IMR-90 (cell line): ENCODE results near the gene VPS4B. TPM values are rescaled to one million over a fixed set of nuclear protein-coding genes. Genes with fewer than 3 reads are reported as not detected.

Experiments
- ATAC-seq: fragments of 200-7000 bp; cut with Tn5 transposase; 2 replicates; pipeline ENCODE4 v1.9.1; 2020; ENCODE audit warnings: low read depth, mild to moderate bottlenecking, moderate library complexity
- BruUV-seq: library from RNA; stranded (reverse); fragments of 400-500 nt; replicated peaks from 2 replicates; lab custom pipeline; 2021; lab: Mats Ljungman, UMichigan
- CTCF ChIA-PET: fragments of 300-600 bp; formaldehyde crosslinking; extraction: SDS; loops from one replicate; lab custom pipeline; 2021; ENCODE audit warnings: antibody characterized with exemption; lab: Yijun Ruan, JAX
- POLR2A ChIA-PET: fragments of 300-600 bp; sonication (Branson Sonifier 250); formaldehyde crosslinking; loops from one replicate; lab custom pipeline; 2022; ENCODE audit warnings: antibody characterized with exemption; ENCODE audit not compliant: unreplicated experiment; lab: Charles Lee
- DNase-seq: peaks from one replicate; pipeline ENCODE4 v3.0.0; 2013
- H2AFZ ChIP-seq: replicated peaks from 2 replicates; pipeline ENCODE3; 2013; ENCODE audit warnings: low read length, mild to moderate bottlenecking; ENCODE audit not compliant: poor library complexity
- H2AK5ac ChIP-seq: 2 replicates; pipeline ENCODE4 v1.6.1; 2013; ENCODE audit warnings: low read depth, low read length, inconsistent platforms
- H2AK9ac ChIP-seq: replicated peaks from 2 replicates; pipeline ENCODE3; 2013; ENCODE audit warnings: mild to moderate bottlenecking, low read depth, low read length, moderate library complexity; ENCODE audit not compliant: poor library complexity
- H2BK120ac ChIP-seq: 2 replicates; pipeline ENCODE4 v1.6.1; 2013; ENCODE audit warnings: low read depth, low read length, inconsistent platforms
- H2BK15ac ChIP-seq: 3 replicates; pipeline ENCODE4 v1.6.1; 2013; ENCODE audit warnings: low read depth, low read length, inconsistent platforms
- H2BK20ac ChIP-seq: 2 replicates; pipeline ENCODE4 v1.6.1; 2013; ENCODE audit warnings: low read depth, mild to moderate bottlenecking, inconsistent platforms, low read length, moderate library complexity
- H2BK5ac ChIP-seq: 2 replicates; pipeline ENCODE4 v1.6.1; 2013; ENCODE audit warnings: mild to moderate bottlenecking, low read depth, low read length, inconsistent platforms; ENCODE audit not compliant: poor library complexity, severe bottlenecking
- H3K14ac ChIP-seq: replicated peaks from 2 replicates; pipeline ENCODE4 v1.6.1; 2013; ENCODE audit warnings: low read depth, low read length, inconsistent platforms
- H3K18ac ChIP-seq: 2 replicates; pipeline ENCODE4 v1.6.1; 2013; ENCODE audit warnings: low read depth, low read length, control low read depth
- H3K23ac ChIP-seq: 2 replicates; pipeline ENCODE4 v1.6.1; 2013; ENCODE audit warnings: low read depth, low read length, inconsistent platforms
- H3K27ac ChIP-seq: 2 replicates; pipeline ENCODE4 v1.5.1; 2013; ENCODE audit warnings: mild to moderate bottlenecking, control low read depth, low read length; ENCODE audit not compliant: insufficient read depth
- H3K27me3 ChIP-seq: 2 replicates; pipeline ENCODE4 v1.6.1; 2013; ENCODE audit warnings: low read length; ENCODE audit not compliant: control insufficient read depth, insufficient read depth
- H3K36me3 ChIP-seq: 2 replicates; pipeline ENCODE4 v1.6.1; 2013; ENCODE audit warnings: low read length, mixed read lengths; ENCODE audit not compliant: control insufficient read depth, insufficient read depth
- H3K4ac ChIP-seq: 2 replicates; pipeline ENCODE4 v1.6.1; 2013; ENCODE audit warnings: low read depth, low read length, inconsistent platforms
- H3K4me1 ChIP-seq: 2 replicates; pipeline ENCODE4 v1.6.1; 2013; ENCODE audit warnings: low read length, mixed read lengths; ENCODE audit not compliant: control insufficient read depth, insufficient read depth
- H3K4me2 ChIP-seq: 2 replicates; pipeline ENCODE4 v1.6.1; 2013; ENCODE audit warnings: low read depth, mild to moderate bottlenecking, control low read depth, low read length, moderate library complexity
- H3K4me3 ChIP-seq: 2 replicates; pipeline ENCODE4 v1.5.1; 2013; ENCODE audit warnings: low read depth, mild to moderate bottlenecking, control low read depth, low read length, moderate library complexity; ENCODE audit not compliant: insufficient read depth
- H3K56ac ChIP-seq: 2 replicates; pipeline ENCODE4 v1.6.1; 2013; ENCODE audit warnings: low read length, inconsistent platforms; ENCODE audit not compliant: insufficient read depth; ENCODE audit errors: extremely low read depth
- H3K79me1 ChIP-seq, 2 experiments: 2 replicates each; pipeline ENCODE4 v1.6.1; 2013; ENCODE audit warnings: low read length in 2 of 2, inconsistent platforms in 1 of 2, low read depth in 1 of 2
- H3K9ac ChIP-seq: 2 replicates; pipeline ENCODE4 v1.6.1; 2013; ENCODE audit warnings: low read depth, low read length, control low read depth
- H3K9me1 ChIP-seq: 2 replicates; pipeline ENCODE4 v1.6.1; 2013; ENCODE audit warnings: low read length, inconsistent platforms; ENCODE audit not compliant: insufficient read depth
- H3K9me3 ChIP-seq: 2 replicates; pipeline ENCODE4 v1.6.1; 2013; ENCODE audit warnings: low read length; ENCODE audit not compliant: control insufficient read depth, insufficient read depth
- H4K20me1 ChIP-seq: 2 replicates; pipeline ENCODE4 v1.6.1; 2013; ENCODE audit warnings: low read length, inconsistent platforms; ENCODE audit not compliant: insufficient read depth
- H4K5ac ChIP-seq: 2 replicates; pipeline ENCODE4 v1.6.1; 2013; ENCODE audit warnings: mild to moderate bottlenecking, low read depth, low read length, control low read depth
- H4K8ac ChIP-seq, 2 experiments: 2 replicates each; pipeline ENCODE4 v1.6.1; 2013; ENCODE audit warnings: low read depth in 2 of 2, low read length in 2 of 2, control low read depth in 1 of 2, inconsistent platforms in 1 of 2
- H4K91ac ChIP-seq: 2 replicates; pipeline ENCODE4 v1.6.1; 2013; ENCODE audit warnings: low read depth, low read length, inconsistent platforms; ENCODE audit not compliant: insufficient read depth
- BHLHE40 ChIP-seq: fragments of 150-350 bp; IDR thresholded peaks from 2 replicates; pipeline ENCODE4 v1.6.1; 2016; ENCODE audit warnings: mild to moderate bottlenecking, low read depth, low read length
- FOS ChIP-seq: fragments of 150-350 bp; IDR thresholded peaks from 2 replicates; pipeline ENCODE4 v1.6.1; 2016; ENCODE audit warnings: low read depth, low read length
- MXI1 ChIP-seq: IDR thresholded peaks from 2 replicates; pipeline ENCODE4 v1.6.1; 2012; ENCODE audit warnings: low read depth, mild to moderate bottlenecking, low read length, moderate library complexity, borderline replicate concordance
- POLR2A ChIP-seq: IDR thresholded peaks from 2 replicates; pipeline ENCODE4 v1.6.1; 2012; ENCODE audit warnings: mild to moderate bottlenecking, low read depth, low read length
- RAD21 ChIP-seq: IDR thresholded peaks from 2 replicates; pipeline ENCODE4 v1.6.1; 2012; ENCODE audit warnings: low read length, improper control_type of control experiment
- RCOR1 ChIP-seq: IDR thresholded peaks from 2 replicates; pipeline ENCODE4 v1.6.1; 2012; ENCODE audit warnings: mild to moderate bottlenecking, low read length, improper control_type of control experiment; ENCODE audit not compliant: insufficient replicate concordance
- WGBS, 2 experiments: methylation state at CpG; one replicate each; pipeline versions ENCODE4 v1.1.5 to v1.1.7; 2013; ENCODE audit warnings: missing lambda C conversion rate in 2 of 2; ENCODE audit not compliant: insufficient read length in 1 of 2; ENCODE audit errors: extremely low coverage in 2 of 2; 5-methylcytosine and 5-hydroxymethylcytosine counted together
- dilution Hi-C: fragments of 300-500 bp; cut with HindIII; formaldehyde crosslinking; loops from one replicate; pipeline ENCODE4 v1.14.3; 2018; ENCODE audit warnings: low sequenced_read_pairs; ENCODE audit not compliant: unreplicated experiment
- in situ Hi-C: fragments of 300-500 bp; cut with MboI; formaldehyde crosslinking; loops from 3 replicates; pipeline ENCODE4 v1.14.3; 2019; ENCODE audit warnings: low sequenced_read_pairs, inconsistent platforms, mixed read lengths
- intact Hi-C: fragments of 100-400 bp; cut with micrococcal nuclease; formaldehyde crosslinking; loops from 2 replicates; pipeline ENCODE4 v1.10.0; 2022
- polyA plus RNA-seq, 3 experiments: library from polyadenylated mRNA; depleted of rRNA; stranded (reverse); fragments of >200 nt; gene quantifications; 2 replicates each; pipeline ENCODE4 v1.2.3, GENCODE V29; 2012; ENCODE audit warnings: low replicate concordance in 1 of 3
- total RNA-seq: library from RNA; depleted of rRNA; stranded (reverse); fragments of >200 nt; gene quantifications from 2 replicates; pipeline ENCODE4 v1.2.3, GENCODE V29; 2012
- TF ChIP-seq, protein P1 (sequence below): fragments of 150-350 bp; IDR thresholded peaks from 2 replicates; pipeline ENCODE4 v1.6.1; 2016; ENCODE audit warnings: low read depth, mild to moderate bottlenecking, low read length, moderate library complexity, borderline replicate concordance

VPS4B gene
- total and polyA plus RNA-seq, 2 of the 4 experiments (the other 2 are of a cell fraction): 16.2 to 31.5 TPM

DNA sequence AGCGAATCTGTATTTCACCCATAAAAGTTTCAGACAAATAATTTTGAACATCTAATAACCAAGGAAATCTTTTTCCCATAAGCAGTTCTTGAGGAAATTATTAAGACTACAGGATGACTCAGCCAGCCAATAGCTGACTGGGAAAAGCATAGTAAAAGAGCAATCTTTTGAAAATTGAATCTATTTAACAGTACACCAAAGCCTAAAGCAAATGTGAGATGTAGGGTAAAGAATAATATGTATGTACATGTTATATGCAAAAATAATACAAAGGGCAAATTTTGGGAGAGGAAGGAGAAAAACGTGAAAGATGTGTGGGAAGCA is 42.7 kb downstream of the VPS4B start:
- WGBS, 2 experiments: 100% methylated on average over 1 of the region's 2 CpGs; no CpG with 5 or more reads in 1 of the 2 experiments

More for the DNA sequence above, 42.7 kb downstream of the VPS4B start:
- intact Hi-C loops: no loop called here
- Histone ChIP-seq H2AFZ (no peak overlapping the region), H3K4me3 (no peak overlapping the region), H2AK5ac (no peak overlapping the region), H4K20me1 (no peaks in the 10 kb centered on the region), H3K36me3 (peaks cover 7% of the 10 kb centered on the region; the same call in 1 of the 2 replicates), H3K4me2 (no peak overlapping the region), H3K9ac (no peak overlapping the region), H2BK5ac (no peak overlapping the region), H3K9me3 (peaks cover 4% of the 10 kb centered on the region; the same call in 1 of the 2 replicates), H3K14ac (no peak overlapping the region), H4K8ac (0 out of 4 replicates have a peak overlapping the region, but pooled peaks of 1 of the 2 experiments have one; percentile 25), H3K23ac (no peak overlapping the region), H2BK120ac (no peak overlapping the region), H3K9me1 (no peaks in the 10 kb centered on the region), H4K5ac (no peak overlapping the region), H3K4ac (no peak overlapping the region; the same call in 1 of the 2 replicates), H3K27ac (no peak overlapping the region), H3K18ac (no peak overlapping the region), H2BK15ac (no peak overlapping the region; the same call in 2 of the 3 replicates), H3K27me3 (no peaks in the 10 kb centered on the region), H4K91ac (no peak overlapping the region), H3K79me1 (no peaks in the 10 kb centered on the region), H3K4me1 (no peaks in the 10 kb centered on the region), H2BK20ac (peak overlapping the region; percentile 34; the same call in 1 of the 2 replicates), H3K56ac (no peak overlapping the region), H2AK9ac (no peak overlapping the region)
- peak; percentile 16 for DNase-seq
- dilution Hi-C loops: no loop called here
- TF ChIP-seq POLR2A: no peak
- TF ChIP-seq BHLHE40: no peak
- TF ChIP-seq RAD21: no peak
- no peak for TF ChIP-seq MXI1
- TF ChIP-seq, protein P1, sequence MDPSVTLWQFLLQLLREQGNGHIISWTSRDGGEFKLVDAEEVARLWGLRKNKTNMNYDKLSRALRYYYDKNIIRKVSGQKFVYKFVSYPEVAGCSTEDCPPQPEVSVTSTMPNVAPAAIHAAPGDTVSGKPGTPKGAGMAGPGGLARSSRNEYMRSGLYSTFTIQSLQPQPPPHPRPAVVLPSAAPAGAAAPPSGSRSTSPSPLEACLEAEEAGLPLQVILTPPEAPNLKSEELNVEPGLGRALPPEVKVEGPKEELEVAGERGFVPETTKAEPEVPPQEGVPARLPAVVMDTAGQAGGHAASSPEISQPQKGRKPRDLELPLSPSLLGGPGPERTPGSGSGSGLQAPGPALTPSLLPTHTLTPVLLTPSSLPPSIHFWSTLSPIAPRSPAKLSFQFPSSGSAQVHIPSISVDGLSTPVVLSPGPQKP: no peak
- TF ChIP-seq RCOR1: no peak
- no peak for TF ChIP-seq FOS
- BruUV-seq: no TSS peak
- in situ Hi-C loops: no loop called here
- ChIA-PET CTCF (no interaction called here), POLR2A (no interaction called here)
- no peak; the same call in 1 of the 2 replicates for ATAC-seq
